ENCODE data around the gene MAGOH. TPM values are rescaled to one million over a fixed set of nuclear protein-coding genes. Genes with fewer than 3 reads are reported as not detected.
"Not testable (repeated sequence)": the region's sequence is repeated elsewhere in the genome, so short reads cannot be mapped to it uniquely, and the experiment has no call there.

MAGOH gene
- total RNA-seq, 2 experiments from 2014 or later, result 83.7 to 87.2 TPM

GRCh38 chr1:53195246-53196016, 42.9 kb downstream of the MAGOH start:
- peaks cover 21% of the 10 kb centered on the region for H3K4me1 Mint-ChIP-seq (ENCODE audit: low read depth)
- H3K27ac Mint-ChIP-seq, result no peak overlapping the region
- CTCF ChIA-PET, result interaction anchor here (0.6 to 6.3 kb wide), 5 partner anchors 9 to 855 kb away, joined by 3 to 30 read pairs (median 4); no protein-coding TSS in a partner anchor
- H3K27me3 Mint-ChIP-seq (ENCODE audit: low read depth), result no peaks in the 10 kb centered on the region
- H3K36me3 Mint-ChIP-seq (ENCODE audit: low read depth), result peaks cover 12% of the 10 kb centered on the region
- peak overlapping the region; percentile 46 for H3K4me3 Mint-ChIP-seq
- intact Hi-C loops (cut with micrococcal nuclease), result loop anchor here (1.0 to 5.0 kb wide), 9 partner anchors 25 to 829 kb away; partner anchors contain the start of genes CC2D1B, CZIB, ECHDC2 and MAGOH
- no peak for DNase-seq
- H3K9me3 Mint-ChIP-seq, result peaks cover 2% of the 10 kb centered on the region

- no peaks in the 10 kb centered on the region for H3K27me3 Mint-ChIP-seq (ENCODE audit: low read depth)
These were observed 48.1 kb downstream of the MAGOH start for GRCh38 chr1:53190210-53190611.

GRCh38 chr1:53189061-53189460, 49.3 kb downstream of the MAGOH start:
- intact Hi-C loops (cut with micrococcal nuclease), result loop anchor here (10.0 kb wide), 1 partner anchor 344 kb away; the partner anchor contains the start of gene ZYG11A
- CTCF ChIA-PET, result no interaction called here
- DNase-seq, result no peak
- H3K4me1 Mint-ChIP-seq (ENCODE audit: low read depth), result no peaks in the 10 kb centered on the region
- no peak overlapping the region for H3K4me3 Mint-ChIP-seq
- no peaks in the 10 kb centered on the region for H3K27me3 Mint-ChIP-seq (ENCODE audit: low read depth)
- H3K27ac Mint-ChIP-seq, result no peak overlapping the region
- H3K36me3 Mint-ChIP-seq (ENCODE audit: low read depth), result no peaks in the 10 kb centered on the region
- H3K9me3 Mint-ChIP-seq, result peaks cover 2% of the 10 kb centered on the region

More at GRCh38 chr1:53190210-53190611, 48.1 kb downstream of the MAGOH start:
- Mint-ChIP-seq H3K4me3 (no peak overlapping the region), H3K9me3 (peaks cover 2% of the 10 kb centered on the region), H3K27ac (no peak overlapping the region), H3K36me3 (ENCODE audit: low read depth) (no peaks in the 10 kb centered on the region), H3K4me1 (ENCODE audit: low read depth) (no peaks in the 10 kb centered on the region)
- DNase-seq, result no peak
- intact Hi-C loops (cut with micrococcal nuclease), result no loop called here
- CTCF ChIA-PET, result interaction anchor here (6.3 kb wide), 1 partner anchor 8 kb away, joined by 30 read pairs; no protein-coding TSS in a partner anchor

- Mint-ChIP-seq H3K4me3 (no peak overlapping the region), H3K27ac (no peak overlapping the region), H3K27me3 (ENCODE audit: low read depth) (no peaks in the 10 kb centered on the region), H3K4me1 (ENCODE audit: low read depth) (no peaks in the 10 kb centered on the region), H3K9me3 (peaks cover 2% of the 10 kb centered on the region), H3K36me3 (ENCODE audit: low read depth) (no peaks in the 10 kb centered on the region)
- intact Hi-C loops (cut with micrococcal nuclease), result loop anchor here (10.0 kb wide), 1 partner anchor 343 kb away; the partner anchor contains the start of gene ZYG11A
- DNase-seq, result no peak
- CTCF ChIA-PET, result no interaction called here
These were observed 50.2 kb downstream of the MAGOH start for GRCh38 chr1:53188099-53188498.

DNA sequence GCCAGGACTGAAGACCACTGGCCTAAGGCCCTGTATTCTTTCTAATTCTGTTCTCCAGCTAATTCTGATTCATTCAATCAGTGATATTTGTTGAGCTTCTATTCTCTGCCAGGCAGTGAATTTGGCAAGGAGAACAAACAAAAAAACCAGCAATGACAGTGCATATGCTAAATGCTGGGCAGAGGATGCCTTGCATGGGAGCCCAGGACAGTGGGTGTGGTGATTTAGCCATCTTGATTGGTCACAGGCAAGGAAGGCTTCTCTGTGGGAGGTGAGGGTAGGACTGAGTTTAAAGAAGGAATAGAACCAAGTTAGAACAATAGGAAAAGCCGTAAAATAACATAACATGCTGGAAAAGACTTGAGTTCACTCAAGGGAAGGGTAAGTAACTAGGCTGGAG, 50.9 kb downstream of the MAGOH start:
- DNase-seq, result no peak
- Mint-ChIP-seq H3K4me1 (ENCODE audit: low read depth) (no peaks in the 10 kb centered on the region), H3K4me3 (no peak overlapping the region), H3K9me3 (peaks cover 2% of the 10 kb centered on the region), H3K27ac (no peak overlapping the region), H3K27me3 (ENCODE audit: low read depth) (no peaks in the 10 kb centered on the region), H3K36me3 (ENCODE audit: low read depth) (no peaks in the 10 kb centered on the region)
- CTCF ChIA-PET, result interaction anchor here (0.5 to 2.0 kb wide), 4 partner anchors 8 to 144 kb away, joined by 3 to 17 read pairs (median 5); partner anchors contain the start of gene CPT2
- intact Hi-C loops (cut with micrococcal nuclease), result loop anchor here (10.0 kb wide), 1 partner anchor 343 kb away; the partner anchor contains the start of gene ZYG11A

GRCh38 chr1:53186533-53186932, 51.8 kb downstream of the MAGOH start:
- intact Hi-C loops (cut with micrococcal nuclease), result loop anchor here (10.0 kb wide), 1 partner anchor 342 kb away; the partner anchor contains the start of gene ZYG11A
- H3K36me3 Mint-ChIP-seq (ENCODE audit: low read depth), result no peaks in the 10 kb centered on the region
- CTCF ChIA-PET, result interaction anchor here (0.6 to 2.0 kb wide), 8 partner anchors 9 to 263 kb away, joined by 3 to 17 read pairs (median 4); partner anchors contain the start of gene CPT2
- no peaks in the 10 kb centered on the region for H3K27me3 Mint-ChIP-seq (ENCODE audit: low read depth)
- no peak overlapping the region for H3K27ac Mint-ChIP-seq
- no peaks in the 10 kb centered on the region for H3K4me1 Mint-ChIP-seq (ENCODE audit: low read depth)
- H3K9me3 Mint-ChIP-seq, result no peaks in the 10 kb centered on the region
- no peak overlapping the region for H3K4me3 Mint-ChIP-seq
- no peak for DNase-seq

DNA sequence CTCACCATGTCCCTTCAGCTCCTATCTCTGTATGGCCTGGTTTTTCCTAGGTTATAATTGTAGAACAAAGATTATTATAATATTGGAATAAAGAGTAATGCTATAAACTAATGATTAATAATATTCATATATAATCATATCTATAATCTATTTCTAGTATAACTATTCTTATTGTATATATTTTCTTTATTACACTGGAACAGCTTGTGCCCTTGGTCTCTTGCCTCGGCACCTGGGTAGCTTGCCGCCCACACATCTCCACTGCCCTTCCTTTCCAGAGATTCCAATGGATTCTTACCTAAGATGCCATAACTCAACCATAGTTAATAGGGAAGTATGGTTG, 52.4 kb downstream of the MAGOH start:
- not testable (repeated sequence) for H3K36me3 Mint-ChIP-seq (ENCODE audit: low read depth); H3K9me3 Mint-ChIP-seq; DNase-seq; H3K4me3 Mint-ChIP-seq; H3K27ac Mint-ChIP-seq; H3K4me1 Mint-ChIP-seq (ENCODE audit: low read depth); H3K27me3 Mint-ChIP-seq (ENCODE audit: low read depth)
- CTCF ChIA-PET, result interaction anchor here (0.7 to 2.0 kb wide), 7 partner anchors 10 to 48 kb away, joined by 3 to 17 read pairs (median 4); partner anchors contain the start of gene CPT2
- intact Hi-C loops (cut with micrococcal nuclease), result loop anchor here (10.0 kb wide), 1 partner anchor 341 kb away; the partner anchor contains the start of gene ZYG11A

GRCh38 chr1:53183095-53183990, 55.0 kb downstream of the MAGOH start:
- no peak for DNase-seq
- Mint-ChIP-seq H3K9me3 (no peaks in the 10 kb centered on the region), H3K27me3 (ENCODE audit: low read depth) (peaks cover 4% of the 10 kb centered on the region), H3K27ac (no peak overlapping the region), H3K4me3 (no peak overlapping the region), H3K4me1 (ENCODE audit: low read depth) (no peaks in the 10 kb centered on the region), H3K36me3 (ENCODE audit: low read depth) (no peaks in the 10 kb centered on the region)
- CTCF ChIA-PET, result interaction anchor here (0.9 to 5.4 kb wide), 5 partner anchors 10 to 341 kb away, joined by 3 to 30 read pairs (median 5); partner anchors contain the start of gene ZYG11A
- intact Hi-C loops (cut with micrococcal nuclease), result loop anchor here (5.0 to 10.0 kb wide), 3 partner anchors 71 to 339 kb away; partner anchors contain the start of genes ECHDC2 and ZYG11A

- CTCF ChIA-PET, result interaction anchor here (1.1 to 5.4 kb wide), 6 partner anchors 10 to 340 kb away, joined by 3 to 30 read pairs (median 5); partner anchors contain the start of gene ZYG11A
- H3K27me3 Mint-ChIP-seq (ENCODE audit: low read depth), result peaks cover 4% of the 10 kb centered on the region
- H3K4me1 Mint-ChIP-seq (ENCODE audit: low read depth), result no peaks in the 10 kb centered on the region
- H3K27ac Mint-ChIP-seq, result no peak overlapping the region
- no peaks in the 10 kb centered on the region for H3K9me3 Mint-ChIP-seq
- intact Hi-C loops (cut with micrococcal nuclease), result loop anchor here (1.0 to 10.0 kb wide), 5 partner anchors 70 to 481 kb away; partner anchors contain the start of genes ECHDC2 and ZYG11A
- no peak for DNase-seq
- no peak overlapping the region for H3K4me3 Mint-ChIP-seq
- H3K36me3 Mint-ChIP-seq (ENCODE audit: low read depth), result no peaks in the 10 kb centered on the region
These were observed 55.6 kb downstream of the MAGOH start for GRCh38 chr1:53182716-53183094.

- DNase-seq, result peak; percentile 95
- H3K4me1 Mint-ChIP-seq (ENCODE audit: low read depth), result no peaks in the 10 kb centered on the region
- intact Hi-C loops (cut with micrococcal nuclease), result loop anchor here (1.0 to 10.0 kb wide), 5 partner anchors 70 to 481 kb away; partner anchors contain the start of genes ECHDC2 and ZYG11A
- no peaks in the 10 kb centered on the region for H3K36me3 Mint-ChIP-seq (ENCODE audit: low read depth)
- H3K9me3 Mint-ChIP-seq, result no peaks in the 10 kb centered on the region
- no peak overlapping the region for H3K27ac Mint-ChIP-seq
- CTCF ChIA-PET, result interaction anchor here (1.1 to 5.4 kb wide), 6 partner anchors 10 to 340 kb away, joined by 3 to 30 read pairs (median 5); partner anchors contain the start of gene ZYG11A
- H3K4me3 Mint-ChIP-seq, result no peak overlapping the region
- peaks cover 4% of the 10 kb centered on the region for H3K27me3 Mint-ChIP-seq (ENCODE audit: low read depth)
These were observed 56.2 kb downstream of the MAGOH start for GRCh38 chr1:53182111-53182593.

DNA sequence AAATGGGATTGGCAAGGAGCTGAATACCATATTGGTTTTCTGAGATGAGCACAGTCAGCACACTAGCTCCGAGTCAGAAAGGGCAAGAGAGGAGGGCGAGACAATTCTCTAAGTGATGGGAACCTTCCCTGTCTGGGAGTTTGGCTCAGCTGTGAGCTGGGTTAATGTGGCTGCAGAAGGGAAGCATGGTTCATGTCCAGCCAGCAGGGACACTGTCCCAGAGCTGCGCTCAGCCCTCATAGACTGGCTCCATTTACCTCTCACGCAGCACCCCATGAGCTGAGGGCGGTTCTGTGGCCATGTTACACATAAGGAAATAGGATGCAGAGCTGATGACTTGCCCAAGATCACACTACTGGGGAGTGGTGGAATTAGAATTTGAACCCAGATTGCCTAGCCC, 57.4 kb downstream of the MAGOH start:
- CTCF ChIA-PET, result interaction anchor here (0.5 to 5.4 kb wide), 11 partner anchors 13 to 278 kb away, joined by 3 to 30 read pairs (median 4); no protein-coding TSS in a partner anchor
- Mint-ChIP-seq H3K9me3 (no peaks in the 10 kb centered on the region), H3K4me1 (ENCODE audit: low read depth) (no peaks in the 10 kb centered on the region), H3K27ac (no peak overlapping the region), H3K27me3 (ENCODE audit: low read depth) (peaks cover 7% of the 10 kb centered on the region), H3K4me3 (no peak overlapping the region), H3K36me3 (ENCODE audit: low read depth) (no peaks in the 10 kb centered on the region)
- intact Hi-C loops (cut with micrococcal nuclease), result loop anchor here (5.0 to 10.0 kb wide), 3 partner anchors 69 to 336 kb away; partner anchors contain the start of genes ECHDC2 and ZYG11A
- DNase-seq, result no peak
